Occipital lobe (tissue), 2 donors: ENCODE data around the gene ANAPC13. TPM values are rescaled to one million over a fixed set of nuclear protein-coding genes. Genes with fewer than 3 reads are reported as not detected.

Experiments used
- DNase-seq: peaks from one replicate; lab custom pipeline; 2025; lab: John Stamatoyannopoulos, UW
- total RNA-seq: library from RNA; depleted of rRNA; stranded (reverse); fragments of >200 nt; gene quantifications from one replicate; pipeline ENCODE4 v1.2.3, GENCODE V29; 2014

Gene ANAPC13
- 43.4 TPM for total RNA-seq

GRCh38 chr3:134485718-134486576, at the start of gene ANAPC13, which contains the start of gene CEP63:
Gene ANAPC13 (minus strand): TSS chr3:134485985. CDS start chr3:134482904, 3,081 bp downstream.
Gene CEP63 (plus strand): TSS chr3:134486057. CDS start chr3:134495321, 9,264 bp downstream.
- peak; percentile 94 for DNase-seq

GRCh38 chr3:134535186-134535970, 49.6 kb upstream of the ANAPC13 start:
- no peak for DNase-seq

DNA sequence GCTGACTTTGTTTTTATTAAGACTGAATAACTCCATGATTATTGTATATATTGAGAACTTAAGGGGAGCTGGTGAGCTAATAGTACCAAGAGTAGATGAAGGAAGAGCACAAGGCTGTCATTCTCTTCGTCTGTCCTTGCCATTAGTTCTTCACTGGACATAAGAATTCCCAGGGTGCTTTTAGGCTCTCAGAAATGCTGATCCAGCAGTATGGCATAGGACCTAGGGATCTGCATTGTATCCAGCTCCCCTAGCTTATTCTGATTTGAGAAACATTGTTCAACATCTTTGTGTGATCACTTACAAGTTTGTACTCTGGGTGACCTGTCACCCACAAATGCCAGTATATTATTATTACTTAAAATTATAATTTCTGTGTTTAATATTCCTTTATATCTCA, 47.7 kb upstream of the ANAPC13 start:
- no peak for DNase-seq

DNA sequence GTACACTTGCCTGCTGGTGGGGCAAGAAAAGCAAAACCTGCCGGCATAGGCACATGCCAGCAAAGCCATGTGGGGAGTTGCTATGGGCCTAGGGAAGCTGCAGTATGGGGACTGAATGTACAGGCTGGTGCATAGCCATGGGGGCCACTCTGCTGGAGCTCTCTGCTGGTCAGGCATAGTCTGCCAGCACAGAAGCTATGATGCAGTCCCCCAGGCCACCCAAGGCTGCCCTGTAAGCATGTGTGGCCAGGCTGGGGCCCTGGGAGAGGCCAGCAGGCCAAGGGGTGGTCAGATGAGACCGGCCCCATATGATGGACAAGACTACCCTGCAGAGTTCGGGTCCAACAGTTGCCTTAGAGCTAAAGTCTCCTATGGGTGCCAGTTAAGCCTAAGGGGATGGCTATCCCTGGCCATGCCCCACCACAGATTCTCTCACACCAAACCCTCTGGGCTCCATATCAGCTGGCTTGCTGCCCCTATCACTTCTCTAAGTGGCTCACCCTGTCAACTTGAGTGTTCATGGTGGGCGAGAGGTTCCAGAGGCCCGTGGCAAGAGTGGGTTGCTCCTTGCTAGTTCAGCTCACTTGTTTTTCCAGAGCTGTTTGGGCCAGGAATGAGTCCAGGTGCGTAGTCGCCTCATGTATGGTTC, 41.9 kb upstream of the ANAPC13 start:
- DNase-seq, result no peak

GRCh38 chr3:134527037-134527436, 41.3 kb upstream of the ANAPC13 start:
- no peak for DNase-seq

DNA sequence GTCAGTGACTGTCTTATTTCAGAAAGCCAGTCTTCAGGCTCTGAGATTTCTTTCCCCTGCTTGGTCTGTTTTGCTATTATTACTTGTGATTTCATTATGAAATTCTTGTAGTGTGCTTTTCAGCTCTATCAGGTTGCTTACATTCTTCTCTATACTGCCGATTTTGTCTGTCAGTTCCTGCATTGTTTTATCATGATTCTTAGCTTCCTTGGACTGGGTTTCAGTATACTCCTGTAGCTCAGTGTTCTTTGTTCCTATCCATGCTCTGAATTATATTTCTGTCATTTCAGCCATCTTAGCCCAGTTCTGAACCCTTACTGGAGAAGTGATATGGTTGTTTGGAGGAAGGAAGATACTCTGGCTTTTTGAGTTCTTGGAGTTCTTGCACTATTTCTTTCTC, 40.5 kb upstream of the ANAPC13 start:
- no peak for DNase-seq

DNA sequence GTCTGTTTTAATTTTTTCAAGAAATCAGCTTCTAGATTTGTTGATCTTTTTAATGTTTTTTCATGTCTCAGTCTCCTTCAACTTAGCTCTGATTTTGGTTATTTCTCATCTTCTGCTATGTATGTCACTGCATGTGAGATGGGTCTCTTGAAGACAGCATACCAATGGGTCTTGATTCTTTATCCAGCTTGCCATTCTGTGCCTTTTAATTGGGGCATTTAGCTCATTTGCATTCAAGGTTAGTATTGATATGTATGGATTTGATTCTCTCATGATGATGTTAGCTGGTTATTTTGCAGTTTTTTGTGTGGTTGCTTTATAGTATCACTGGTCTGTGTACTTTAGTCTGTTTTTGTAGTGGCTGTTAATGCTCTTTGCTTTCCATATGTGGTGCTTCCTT, 39.5 kb upstream of the ANAPC13 start:
- no peak for DNase-seq

DNA sequence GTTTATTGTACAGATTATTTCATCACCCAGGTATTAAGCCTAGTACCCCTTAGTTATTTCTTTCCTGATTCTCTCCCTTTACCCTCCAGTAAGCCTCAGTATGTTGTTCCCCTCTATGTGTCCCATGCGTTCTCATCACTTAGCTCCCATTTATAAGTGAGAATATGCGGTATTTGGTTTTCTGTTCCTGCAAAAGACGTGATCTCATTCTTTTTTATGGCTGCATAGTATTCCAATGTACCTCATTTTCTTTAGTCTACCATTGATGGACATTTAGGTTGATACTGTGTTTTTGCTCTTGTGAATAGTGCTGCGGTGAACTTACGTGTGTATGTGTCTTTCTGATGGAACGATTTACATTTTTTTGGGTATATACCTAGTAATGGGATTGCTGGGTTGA, 36.8 kb upstream of the ANAPC13 start:
- no peak for DNase-seq

DNA sequence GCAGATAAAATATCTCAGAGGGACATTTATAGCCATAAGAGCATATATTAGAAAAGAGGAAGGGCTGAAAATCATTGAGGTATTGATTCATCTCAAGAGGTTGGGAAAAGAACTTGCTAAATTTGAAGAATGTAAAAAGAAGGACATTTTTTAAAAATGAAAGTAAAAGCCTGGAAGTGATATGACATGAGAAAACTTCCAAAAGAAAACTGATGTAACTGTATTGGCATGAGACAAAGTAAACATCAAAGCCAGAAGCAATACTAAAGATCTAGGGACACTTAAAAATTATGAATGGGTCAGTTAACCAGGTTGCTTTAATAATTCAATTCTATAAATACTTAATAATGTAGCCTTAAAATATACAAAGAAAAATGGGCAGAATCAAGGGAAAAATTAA, 32.0 kb upstream of the ANAPC13 start:
- no peak for DNase-seq

GRCh38 chr3:134516905-134517304, 31.1 kb upstream of the ANAPC13 start:
- DNase-seq, result no peak

DNA sequence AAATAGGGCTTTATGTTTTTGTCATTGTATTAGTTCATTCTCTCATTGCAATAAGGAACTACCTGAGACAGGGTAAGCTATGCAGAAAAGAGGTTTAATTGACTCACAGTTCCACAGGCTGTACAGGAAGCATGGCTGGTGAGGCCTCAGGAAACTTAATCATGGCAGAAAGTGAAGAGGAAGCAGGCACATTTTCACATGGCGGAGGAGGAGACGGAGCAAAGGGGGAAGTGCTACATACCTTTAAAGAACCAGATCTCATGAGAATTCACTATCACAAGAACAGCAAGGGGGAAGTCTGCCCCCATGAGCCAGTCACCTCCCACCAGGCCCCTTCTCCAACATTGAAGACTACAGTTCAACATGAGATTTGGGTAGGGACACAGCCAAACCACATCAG, 25.7 kb upstream of the ANAPC13 start:
- no peak for DNase-seq

DNA sequence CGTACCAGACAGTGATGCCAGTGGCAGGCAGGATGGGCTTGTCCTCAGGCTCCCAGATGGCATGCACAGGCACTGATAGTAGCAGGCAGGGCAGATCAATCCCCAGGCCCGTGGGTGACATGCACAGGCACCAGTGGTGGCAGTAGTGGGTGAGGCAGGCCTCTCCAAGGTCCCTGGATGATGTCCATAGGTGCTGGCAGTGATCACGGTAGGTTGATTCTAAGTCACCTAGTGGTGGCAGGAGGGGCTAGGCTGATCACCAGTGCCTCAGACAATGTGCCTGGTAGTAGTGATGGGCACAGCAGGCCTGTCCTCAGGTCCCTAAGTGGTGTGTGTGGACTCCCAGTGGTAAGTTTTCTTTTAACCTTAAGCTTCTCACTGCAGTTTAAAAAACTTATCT, 19.7 kb upstream of the ANAPC13 start:
- no peak for DNase-seq

- DNase-seq, result no peak
Measured at GRCh38 chr3:134504132-134504531, 18.3 kb upstream of the ANAPC13 start.

DNA sequence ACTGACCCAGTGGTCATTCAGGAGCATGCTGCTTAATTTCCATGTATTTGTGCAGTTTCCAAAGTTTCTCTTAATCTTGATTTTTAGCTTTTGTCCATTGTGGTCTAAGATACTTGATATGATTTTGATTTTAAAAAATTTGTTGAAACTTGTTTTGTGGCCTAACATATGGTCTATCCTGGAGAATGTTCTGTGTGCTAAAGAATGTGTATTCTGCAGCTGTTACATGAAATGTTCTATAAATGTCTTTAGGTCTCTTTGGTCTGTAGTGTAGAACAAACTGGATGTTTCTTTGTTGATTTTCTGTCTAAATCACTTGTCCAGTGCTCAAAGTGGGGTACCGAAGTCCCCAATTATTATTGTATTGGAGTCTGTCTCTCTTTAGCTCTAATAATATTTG, 17.5 kb upstream of the ANAPC13 start:
- no peak for DNase-seq

DNA sequence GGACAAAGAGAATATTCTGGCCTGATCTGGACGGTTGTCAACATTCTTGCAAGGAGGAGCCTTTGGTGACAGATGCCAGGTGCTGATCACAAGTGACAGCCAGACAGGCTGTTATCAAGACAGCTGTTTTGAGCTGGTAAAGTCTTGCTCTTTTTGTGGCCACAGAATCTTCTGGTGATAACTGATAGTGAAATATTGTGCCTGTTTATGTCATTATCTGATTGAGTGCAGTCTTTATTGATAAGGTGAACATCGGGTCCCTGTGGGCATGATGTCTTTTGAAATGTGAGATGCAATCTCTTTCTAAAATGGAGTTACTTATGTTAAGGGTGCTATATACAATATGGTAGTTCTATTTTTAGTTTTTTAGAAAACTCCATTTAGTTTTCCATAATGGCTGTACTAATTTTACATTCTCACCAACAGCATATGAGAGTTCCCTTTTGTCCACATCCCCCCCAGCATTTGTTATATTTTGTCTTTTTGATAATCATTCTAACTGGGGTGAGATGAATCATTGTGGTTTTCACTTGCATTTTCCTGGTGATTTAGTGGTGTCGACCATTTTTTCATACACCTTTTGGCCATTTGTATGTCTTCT, 10.8 kb upstream of the ANAPC13 start:
- no peak for DNase-seq

DNA sequence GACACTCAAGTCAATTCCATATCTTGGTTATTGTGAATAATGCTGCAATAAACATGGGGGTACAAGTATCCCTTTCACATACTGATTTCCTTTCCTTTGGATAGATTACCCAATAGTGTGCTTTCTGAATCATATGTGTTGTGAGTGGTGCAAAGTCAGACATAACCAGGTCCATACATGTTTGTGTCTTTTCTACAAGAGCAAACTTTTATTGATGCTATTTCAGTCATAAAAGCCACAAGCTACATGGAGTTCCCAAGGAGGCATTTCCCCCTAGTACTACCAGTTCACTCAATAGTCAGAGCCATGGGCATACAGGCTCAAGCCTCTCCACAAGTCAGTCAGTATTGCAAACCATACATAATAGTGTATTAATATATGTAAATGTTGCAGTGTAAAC, 10.2 kb upstream of the ANAPC13 start:
- no peak for DNase-seq

- DNase-seq, result no peak
Measured at GRCh38 chr3:134494495-134494894, 8.7 kb upstream of the ANAPC13 start.

DNA sequence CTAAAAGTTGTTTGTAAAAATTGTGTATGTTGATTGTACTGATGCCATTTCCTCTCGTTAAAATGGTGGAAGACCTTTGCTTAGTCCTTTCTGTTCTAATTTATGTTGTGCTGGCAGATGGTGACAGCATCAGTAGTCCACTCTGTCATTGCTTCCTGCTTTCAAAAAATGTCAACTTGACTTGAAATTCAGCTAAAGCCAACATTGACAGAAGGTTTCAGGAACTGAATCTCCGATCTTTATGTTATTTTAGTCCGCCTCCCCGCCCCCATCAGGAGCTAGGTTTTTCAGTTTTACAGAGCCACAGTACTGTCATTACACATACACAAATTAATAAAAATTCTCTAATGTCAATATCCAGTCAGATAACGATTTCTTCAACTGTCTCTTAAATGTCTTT, 1.6 kb upstream of the ANAPC13 start:
- no peak for DNase-seq

DNA sequence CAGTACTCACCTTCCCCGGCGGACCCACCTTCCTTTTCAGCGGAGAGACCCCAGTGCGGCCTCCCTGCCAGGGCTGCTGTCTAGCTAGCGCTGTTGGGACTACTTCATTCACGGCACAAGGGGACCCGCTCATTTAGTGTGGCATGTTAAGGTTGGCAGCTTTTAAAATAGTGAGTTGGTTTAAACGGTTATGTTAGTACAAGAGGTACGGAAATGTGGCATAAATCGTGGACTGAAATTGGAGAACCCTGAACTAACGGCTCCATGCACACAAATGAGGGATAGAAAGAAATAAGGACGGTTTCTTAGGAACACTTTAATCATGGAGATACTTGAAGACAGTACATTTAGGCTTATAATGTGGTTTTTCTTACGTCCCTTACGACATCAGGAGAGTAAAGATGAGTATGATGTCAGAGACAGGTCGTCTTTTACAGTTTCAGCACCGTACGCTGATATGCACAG, 824 bp upstream of the ANAPC13 start:
- DNase-seq, result no peak

GRCh38 chr3:134485075-134485717, 589 bp downstream of the ANAPC13 start:
- DNase-seq, result no peak
